Stimulated activated CD4-positive, alpha-beta T cell treated with anti-CD3 and anti-CD28 coated beads, Interleukin-1b, Interleukin-23, amount 100 ng/mL, for 24 hours (primary cell): Measurements from ENCODE around the gene PTPN23.
A peak's percentile ranks its signal among the peaks of the same experiment; 100 is the strongest.

Experiments
- DNase-seq, 4 experiments: peaks; one replicate each; pipeline ENCODE4 v3.0.0-alpha.2; 2020; ENCODE audit warnings: low read depth in 4 of 4, low spot score in 1 of 4

PTPN23 gene

GRCh38 chr3:47418167-47419082 lies 37.6 kb downstream of the PTPN23 start:
- DNase-seq: no peak

DNA sequence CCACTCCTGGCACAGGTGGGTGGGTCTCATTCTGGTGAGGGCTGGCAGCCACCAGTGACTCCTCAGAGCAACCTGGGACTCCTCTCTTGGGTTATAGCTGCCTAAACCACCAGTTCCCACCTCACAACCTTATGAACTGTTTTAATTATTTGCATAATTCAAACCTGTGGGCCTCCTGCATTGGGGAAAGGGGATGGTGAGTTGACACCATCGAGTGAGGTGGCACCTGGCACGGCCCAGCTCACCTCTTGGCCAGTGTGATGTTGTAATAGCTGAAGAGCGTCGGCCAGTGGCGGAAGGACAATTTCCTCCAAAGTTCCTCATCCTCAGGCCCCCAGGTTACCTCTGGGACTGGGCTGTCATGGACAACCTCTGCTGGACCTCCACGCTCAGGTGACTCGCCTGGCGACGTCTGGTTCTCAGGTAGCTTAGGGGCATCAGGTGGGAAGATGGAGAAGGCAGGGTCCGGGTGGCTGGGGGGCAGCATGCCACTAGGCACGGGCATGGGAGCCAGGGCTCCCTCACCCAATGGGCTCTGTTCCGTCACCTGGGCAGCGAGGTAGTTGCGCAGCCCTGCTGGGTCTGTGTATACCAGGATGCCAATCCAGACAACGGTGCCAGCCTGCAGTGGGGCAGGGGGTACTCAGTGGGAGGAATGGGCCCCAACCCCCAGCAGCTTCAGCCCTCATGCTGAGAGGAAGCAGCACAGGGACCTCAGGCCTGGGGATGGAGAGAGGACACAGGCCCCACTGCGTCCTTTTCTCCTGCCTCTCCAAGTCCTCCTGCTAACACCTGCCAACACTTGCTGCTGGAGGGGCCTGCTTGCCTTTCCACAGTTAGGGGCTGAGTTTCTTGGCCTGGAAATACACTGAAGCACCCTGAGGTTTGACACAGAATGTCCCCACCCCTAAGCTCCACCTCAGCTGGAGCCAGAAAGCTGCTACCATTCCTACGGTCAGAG lies 38.5 kb downstream of the PTPN23 start:
- no peak for DNase-seq

DNA sequence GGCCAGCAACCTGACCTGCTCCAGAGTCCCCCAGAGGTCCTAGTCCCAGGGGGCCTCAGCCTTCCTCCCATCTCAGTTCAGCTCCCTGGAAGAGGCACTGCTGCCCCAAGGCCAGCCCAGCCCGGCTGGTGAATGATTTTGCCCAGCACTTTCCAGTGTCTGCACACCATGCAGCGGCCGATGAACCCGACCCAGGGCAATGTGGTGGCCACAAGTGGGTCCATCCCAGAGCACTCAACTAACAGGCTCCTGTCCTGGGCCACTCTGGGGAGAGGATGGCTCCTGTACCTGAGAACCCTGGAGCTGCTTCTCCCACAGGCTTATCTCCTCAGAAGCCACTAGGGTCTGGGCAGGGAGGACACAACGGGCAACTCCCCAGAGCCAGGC lies 39.2 kb downstream of the PTPN23 start:
- no peak for DNase-seq

GRCh38 chr3:47420511-47421484 lies 40.0 kb downstream of the PTPN23 start:
- DNase-seq: peak; percentile 72 to 88 (median 78)

DNA sequence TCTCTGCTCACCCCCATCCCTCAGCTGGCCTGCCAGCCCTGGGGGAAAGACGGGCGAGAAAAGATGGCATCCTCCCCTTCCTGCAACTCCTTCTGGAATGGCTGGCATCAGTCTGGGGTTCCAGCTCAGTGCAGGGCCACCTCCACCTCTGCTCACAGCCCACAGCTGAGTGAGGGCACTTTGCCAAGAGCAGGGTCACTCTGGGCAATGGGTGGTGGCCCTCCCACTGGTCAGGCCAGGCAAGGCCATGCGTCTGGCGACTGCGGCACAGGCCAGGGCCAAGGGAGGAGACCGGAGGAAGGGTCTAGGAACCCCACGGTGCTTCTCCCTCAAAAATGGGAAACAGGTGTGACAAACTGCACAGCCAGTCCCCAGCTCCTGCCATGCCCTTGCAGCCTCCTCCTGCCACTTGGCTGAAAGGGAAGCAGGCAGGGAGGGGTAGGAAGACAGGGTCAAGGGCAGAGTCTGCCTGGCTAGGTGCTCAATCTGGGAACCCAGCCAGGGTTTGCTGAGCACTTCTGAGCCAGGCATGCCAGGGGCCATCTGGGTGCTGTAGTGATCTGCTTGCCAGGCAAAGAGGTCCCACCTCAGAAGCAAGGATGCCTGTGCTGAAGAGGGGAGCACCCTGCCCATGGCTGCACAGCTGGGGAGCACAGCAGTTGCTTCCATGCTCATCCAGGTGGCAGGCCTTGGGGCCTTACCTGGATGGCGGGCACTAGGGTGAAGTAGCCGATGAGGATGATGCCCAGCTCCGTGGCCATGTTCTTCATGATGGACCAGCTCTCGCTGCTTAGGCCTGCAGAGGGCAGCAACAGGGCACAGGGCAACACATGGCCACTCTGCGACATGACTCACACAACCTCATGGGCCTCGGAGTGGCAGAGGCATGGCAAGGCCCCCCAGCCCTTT lies 41.2 kb downstream of the PTPN23 start:
- peak in 1 of 4 experiments; percentile 21 for DNase-seq

DNA sequence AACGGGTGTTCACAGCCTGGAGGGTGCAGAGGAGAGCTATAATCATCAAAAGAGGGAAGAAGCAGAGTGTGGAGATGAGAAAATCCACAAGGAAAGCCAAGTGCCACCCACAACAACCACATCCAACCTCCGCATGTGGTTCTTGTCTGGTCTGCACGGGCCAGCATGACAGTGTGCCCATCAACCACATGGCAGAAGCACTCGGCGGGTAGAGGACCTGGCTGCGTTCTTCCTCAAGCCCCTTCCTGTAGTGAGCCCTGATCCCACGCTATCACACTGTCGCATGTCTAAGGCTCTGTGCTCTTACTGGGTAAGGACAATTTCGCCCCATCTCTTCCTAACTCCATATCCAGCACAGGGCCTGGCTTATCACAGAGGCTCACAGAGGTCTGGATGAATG lies 41.9 kb downstream of the PTPN23 start:
- DNase-seq: no peak

DNA sequence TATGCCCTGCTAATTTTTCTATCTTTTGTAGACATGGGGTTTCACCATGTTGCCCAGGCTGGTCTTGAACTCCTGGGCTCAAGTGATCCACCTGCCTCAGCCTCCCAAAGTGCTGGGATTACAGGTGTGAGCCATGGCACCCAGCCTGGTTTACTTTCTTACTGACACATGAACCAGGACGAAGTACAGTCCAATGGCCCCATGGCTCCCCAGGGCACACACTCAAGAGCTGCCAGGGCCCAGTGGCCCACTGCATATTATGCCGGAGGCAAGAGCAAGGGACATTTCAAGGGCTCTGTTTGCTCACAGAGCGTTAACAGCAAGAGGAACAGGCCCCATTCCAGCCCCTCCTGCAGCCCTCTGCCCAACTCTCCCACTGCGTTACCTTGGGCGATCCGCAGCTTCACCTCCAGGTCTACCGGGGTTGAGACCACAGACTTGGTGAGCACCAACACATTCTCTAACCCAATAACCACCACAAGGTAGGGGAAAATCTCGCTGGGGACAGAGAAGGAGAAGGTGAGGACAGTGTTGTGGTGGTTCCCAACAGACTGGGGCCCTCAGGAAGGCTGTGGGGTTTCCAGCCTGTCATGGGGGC lies 42.8 kb downstream of the PTPN23 start:
- DNase-seq: no peak

DNA sequence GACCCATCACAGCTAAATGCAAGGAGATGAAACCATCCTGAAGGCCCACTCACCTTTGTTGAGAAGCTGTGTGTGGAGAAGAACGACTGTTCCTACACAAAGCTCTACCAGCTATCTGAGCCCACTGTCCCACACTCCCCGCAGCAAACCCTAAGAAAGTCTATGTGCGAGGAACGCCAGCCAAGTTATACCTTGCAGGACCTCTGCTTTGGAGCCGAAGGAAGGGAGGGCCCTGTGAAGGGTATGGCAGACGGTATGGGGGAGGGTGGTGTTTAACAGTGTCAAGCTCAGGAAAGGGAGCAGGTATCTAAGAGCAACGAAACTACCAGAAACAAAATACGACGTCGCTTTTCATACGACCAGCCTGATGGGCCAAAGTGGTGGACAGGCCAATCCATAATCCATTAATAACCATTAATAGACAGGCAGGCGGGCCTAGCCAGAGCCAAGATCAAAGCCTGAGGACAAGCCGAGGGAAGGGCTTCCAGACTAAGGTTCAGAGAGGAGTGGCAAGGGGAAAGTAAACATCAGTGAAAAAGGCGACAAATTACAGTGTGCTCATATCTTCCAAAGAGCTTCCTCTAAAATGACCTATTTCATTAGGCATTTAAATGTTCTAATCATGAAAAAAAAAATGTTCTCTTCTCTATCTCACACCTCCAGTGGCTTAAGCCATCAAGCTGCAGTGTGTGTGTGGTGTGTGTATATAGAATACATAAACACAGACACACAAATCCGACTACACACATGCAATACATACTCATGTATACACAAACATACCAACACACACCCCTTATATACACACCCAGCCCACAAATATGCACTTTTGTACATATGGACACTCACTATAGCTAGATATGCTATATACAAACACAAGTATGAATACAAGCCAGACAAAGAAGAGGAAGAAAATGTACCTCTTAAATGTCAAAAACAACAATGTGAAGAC lies 43.9 kb downstream of the PTPN23 start:
- no peak for DNase-seq

DNA sequence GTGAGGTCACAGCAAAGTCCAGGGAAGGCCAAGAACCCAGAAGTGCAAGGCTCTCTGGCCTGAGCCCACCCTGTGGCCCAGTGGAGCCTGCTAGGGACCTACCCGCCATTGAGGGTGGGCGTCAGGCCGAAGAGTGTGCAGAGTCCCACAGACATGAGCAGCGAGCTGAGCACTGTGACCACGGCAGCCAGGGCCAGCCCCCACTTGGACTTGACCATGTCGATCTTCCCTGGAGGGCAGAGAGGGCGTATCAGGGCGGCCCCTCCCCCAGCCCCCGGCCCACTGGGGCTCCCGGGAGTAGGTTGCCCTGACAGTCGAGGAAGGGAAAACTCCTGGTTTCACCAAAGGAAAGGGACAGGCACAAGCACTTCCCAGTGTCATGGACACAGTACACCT lies 44.6 kb downstream of the PTPN23 start:
- no peak for DNase-seq

GRCh38 chr3:47425959-47426358 lies 45.1 kb downstream of the PTPN23 start:
- no peak for DNase-seq

DNA sequence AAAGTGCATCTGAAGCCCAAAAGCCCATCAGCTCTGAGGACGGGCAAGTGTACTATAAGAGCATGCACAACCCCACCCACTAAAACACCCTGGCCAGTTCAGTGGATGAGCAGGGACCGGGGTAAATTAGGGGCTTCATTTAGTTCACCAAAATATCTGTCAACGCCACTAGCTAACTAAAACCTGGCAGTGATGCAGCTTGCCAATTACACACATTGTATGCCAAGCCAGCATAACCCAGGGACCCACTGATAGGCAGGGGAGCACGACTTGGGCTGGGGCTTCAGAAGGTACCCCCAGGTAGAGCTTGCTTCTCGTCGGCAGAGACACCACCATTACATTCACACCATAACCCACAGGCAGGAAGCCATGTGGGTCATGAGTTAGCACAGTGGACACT lies 47.0 kb downstream of the PTPN23 start:
- DNase-seq: no peak

- no peak for DNase-seq
Observed at GRCh38 chr3:47428662-47429061, 47.8 kb downstream of the PTPN23 start.

GRCh38 chr3:47429476-47430270 lies 48.9 kb downstream of the PTPN23 start:
- DNase-seq: no peak

DNA sequence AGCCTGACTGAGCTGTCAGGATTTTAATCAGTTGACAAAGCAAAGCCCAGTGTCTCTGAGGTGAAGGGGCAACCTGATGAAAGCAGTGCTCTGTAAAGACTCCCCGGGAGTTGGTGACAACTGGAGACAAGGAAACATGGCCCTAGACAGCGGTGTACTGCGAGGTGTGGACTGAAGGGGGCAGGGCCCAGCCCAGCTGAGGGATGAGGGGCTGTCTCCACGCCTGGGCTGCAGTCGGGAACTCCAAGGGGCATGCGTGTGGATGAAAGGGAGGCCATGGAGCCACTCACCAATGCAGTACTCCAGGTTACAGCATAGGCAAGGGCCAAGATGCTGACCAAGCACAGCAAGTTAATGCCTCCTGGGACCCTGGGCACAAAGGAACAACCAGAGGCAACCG lies 49.8 kb downstream of the PTPN23 start:
- DNase-seq: no peak

DNA sequence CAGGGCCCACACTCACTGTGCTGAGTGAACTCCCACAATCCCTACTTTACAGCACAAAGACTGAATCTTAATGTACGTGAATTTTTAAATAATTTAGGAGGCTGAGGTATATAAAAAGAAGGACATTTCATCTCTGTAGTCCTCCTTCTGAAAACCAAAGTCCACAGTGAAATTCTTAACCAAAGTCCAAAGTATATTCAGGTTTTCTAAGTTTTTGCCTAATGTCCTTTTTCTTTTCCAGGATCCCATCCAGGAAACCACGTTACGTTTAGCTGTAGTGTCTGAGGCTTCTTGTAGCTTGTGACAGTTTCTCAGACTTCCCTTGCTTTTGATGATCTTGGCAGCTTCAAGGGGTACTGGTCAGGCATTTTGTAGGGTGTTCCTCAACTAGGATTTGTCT lies 50.4 kb downstream of the PTPN23 start:
- no peak for DNase-seq

- DNase-seq: no peak
Observed at GRCh38 chr3:47432673-47433072, 51.9 kb downstream of the PTPN23 start.

DNA sequence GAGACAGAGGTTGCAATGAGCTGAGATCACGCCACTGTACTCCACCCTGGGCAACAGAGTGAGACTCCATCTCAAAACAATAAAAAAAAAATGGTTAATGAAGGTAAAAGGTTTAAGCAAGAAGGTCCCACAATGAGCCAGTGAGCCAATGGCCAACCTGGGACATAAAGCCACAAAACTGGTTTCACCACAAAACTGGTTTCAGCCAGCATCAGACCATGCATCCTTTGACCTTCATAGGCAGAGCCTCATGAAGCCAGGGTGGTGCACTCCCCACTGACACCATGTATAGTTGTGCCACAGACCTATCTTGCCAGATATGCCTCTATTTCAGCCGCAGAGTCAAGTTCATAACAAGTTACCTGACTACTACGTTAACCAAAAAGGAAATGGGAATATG lies 53.0 kb downstream of the PTPN23 start:
- no peak for DNase-seq
